NCI-H1105 treated with DMSO at 0.1 percent for 48 hours (cell line): Measurements from ENCODE around the gene CYTH4.
"Not testable (repeated sequence)": the region's sequence is repeated elsewhere in the genome, so short reads cannot be mapped to it uniquely, and the experiment has no call there.

Experiments used
- DNase-seq: peaks from one replicate; lab custom pipeline; 2025; lab: John Stamatoyannopoulos, UW

Gene CYTH4, protein sequence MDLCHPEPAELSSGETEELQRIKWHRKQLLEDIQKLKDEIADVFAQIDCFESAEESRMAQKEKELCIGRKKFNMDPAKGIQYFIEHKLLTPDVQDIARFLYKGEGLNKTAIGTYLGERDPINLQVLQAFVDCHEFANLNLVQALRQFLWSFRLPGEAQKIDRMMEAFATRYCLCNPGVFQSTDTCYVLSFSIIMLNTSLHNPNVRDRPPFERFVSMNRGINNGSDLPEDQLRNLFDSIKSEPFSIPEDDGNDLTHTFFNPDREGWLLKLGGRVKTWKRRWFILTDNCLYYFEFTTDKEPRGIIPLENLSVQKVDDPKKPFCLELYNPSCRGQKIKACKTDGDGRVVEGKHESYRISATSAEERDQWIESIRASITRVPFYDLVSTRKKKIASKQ

DNA sequence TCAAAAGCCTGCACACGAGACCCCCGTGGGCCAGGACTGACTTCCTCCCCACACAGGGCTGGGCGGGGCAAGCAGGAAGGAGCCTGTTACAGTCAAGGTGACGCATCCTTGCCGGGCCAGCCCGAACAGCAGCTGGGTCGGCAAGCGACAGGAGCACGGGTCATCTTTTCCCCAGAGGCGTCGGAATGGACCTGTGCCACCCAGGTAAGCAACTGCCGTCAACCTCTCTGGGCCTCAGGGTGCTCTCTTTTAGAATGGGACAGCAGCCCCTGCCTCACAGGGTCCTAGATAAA lies at the start of gene CYTH4:
TSS of gene CYTH4 (plus strand) at position 124 of the 293 bp plus-strand sequence. CDS start at position 186, 62 bp downstream.
- DNase-seq, result no peak

DNA sequence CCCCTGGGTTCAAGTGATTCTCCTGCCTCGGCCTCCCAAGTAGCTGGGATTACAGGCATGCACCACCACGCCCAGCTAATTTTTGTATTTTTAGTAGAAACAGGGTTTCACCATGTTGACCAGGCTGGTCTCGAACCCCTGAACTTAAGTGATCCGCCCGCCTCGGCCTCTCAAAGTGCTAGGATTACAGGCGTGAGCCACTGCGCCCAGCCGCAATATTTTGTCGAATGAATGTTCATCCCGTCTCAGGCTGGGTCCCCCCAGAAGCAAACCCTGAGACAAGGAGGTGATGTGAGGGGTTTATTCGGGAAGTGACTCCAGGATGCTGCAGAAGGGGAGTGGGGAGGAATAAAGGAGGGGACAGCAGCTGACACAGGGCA lies 48.9 kb upstream of the CYTH4 start:
- DNase-seq, result not testable (repeated sequence)

DNA sequence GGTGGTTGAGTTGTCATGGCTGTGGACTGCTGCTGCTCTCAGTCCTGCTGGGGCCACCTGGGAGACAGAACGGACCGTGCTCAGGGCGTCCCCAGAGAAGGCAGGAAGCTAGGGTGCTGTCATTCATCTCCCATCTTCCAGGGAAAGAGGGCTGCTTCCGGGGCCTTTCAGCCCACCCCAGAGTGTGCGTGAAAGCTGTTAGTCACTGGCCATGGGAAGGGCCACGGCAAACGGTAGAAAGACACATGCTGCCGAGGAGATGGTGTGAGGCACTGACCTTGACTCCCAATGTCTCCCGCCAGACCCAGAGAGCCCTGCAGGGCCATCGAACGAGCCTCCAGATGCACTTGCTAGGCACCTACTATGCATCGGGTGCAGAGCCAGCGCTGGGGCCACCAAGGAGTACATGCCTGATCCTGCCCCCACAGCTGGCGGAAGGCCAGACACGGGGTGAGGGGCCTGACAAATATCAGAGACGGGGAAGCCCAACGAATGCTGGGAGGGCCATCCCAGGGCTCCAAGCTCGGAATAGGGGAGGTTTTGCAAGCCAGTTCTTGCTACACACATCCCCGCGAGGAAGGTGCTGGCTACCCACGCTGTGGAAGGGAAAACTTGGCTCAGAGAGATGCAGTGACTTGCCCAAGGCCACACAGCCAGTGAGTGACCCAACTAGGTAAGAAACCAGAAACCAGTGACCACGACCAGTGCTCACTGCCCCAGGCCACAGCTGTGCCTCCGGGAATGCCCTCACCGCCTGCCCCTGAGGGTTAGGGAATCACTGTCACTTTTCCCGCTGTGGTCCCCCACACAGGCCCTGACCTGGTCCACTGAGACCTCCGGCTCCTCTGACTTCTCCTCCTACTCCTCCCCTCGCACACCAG lies 48.3 kb upstream of the CYTH4 start:
- DNase-seq, result no peak

DNA sequence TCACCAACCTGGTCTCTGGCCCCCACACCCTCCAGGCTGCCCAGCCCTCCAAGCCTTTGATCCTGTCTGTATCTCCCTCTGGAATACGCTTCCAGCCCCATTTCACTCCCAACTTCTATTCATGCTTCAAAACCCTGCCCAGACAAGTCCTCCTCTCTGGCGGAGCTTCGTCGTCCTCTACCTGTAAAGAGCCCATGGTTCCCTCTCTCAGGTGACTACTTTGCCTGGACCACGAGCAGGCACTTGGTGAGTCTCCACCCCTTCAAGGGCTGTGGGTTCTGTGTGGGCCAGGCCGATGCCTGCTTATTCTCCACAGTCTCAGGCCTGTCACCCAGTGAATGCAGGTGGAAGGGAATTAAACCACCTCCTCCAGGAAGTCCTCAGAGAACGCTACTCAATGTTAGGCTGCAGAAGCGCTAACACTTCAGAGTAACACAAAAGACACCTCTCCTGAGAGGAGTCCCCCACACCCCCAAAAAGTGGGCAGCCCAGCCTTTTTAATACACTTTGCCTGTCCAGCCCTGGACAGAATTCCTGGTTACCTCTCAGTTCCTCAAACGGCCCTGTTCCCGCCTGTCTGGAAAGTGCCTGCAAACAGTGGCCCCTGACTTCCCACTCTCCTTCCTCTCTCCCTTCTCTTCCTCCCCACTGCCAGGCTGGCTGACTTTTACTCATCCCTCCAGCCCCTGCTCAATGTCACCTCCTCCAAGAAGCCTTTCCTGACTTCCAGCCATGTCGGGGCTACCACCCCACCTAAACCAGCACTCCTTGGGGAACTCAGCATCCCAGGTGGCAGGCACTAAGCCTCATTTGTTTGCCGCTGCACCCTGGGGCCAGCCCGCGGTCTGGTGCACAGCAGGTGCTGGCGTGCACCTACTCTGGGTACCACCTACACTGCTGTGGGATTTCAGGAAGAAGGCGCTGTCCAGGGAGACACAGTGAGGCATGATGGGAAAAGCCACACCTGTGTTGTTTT lies 47.3 kb upstream of the CYTH4 start:
- DNase-seq, result no peak

DNA sequence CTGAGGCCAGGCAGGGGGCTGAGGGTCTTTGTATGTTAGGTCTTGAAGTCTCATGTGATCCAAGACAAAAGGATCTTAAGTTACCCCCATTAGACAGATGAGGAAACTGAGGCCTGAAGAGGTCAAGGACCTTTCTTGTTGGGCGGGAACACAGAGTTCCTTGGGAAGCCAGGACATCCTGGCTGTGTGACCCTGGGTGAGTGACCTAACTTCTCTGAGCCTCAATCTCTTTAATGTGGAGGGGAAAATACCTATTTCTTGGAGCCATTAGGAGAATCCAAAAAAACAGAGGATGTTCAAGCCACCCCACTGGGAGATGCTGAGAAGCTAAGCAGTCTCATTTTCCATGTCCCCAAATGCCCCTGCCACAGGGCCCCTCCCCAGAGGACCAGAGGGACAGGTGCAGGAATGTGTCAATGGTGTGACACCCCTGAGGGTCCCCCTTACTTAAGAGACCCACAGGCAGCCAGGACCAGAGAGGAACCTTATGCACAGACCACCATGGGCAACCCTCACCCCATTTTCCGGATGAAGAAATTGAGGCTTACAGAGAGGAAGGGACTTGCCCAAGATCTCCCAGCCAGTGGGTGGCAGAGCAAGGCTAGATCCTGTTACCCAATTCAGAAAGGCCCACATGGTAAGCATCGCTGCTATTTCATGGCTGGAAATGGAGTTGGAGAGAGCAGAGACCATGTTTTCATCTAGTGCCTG lies 46.3 kb upstream of the CYTH4 start:
- DNase-seq, result no peak

DNA sequence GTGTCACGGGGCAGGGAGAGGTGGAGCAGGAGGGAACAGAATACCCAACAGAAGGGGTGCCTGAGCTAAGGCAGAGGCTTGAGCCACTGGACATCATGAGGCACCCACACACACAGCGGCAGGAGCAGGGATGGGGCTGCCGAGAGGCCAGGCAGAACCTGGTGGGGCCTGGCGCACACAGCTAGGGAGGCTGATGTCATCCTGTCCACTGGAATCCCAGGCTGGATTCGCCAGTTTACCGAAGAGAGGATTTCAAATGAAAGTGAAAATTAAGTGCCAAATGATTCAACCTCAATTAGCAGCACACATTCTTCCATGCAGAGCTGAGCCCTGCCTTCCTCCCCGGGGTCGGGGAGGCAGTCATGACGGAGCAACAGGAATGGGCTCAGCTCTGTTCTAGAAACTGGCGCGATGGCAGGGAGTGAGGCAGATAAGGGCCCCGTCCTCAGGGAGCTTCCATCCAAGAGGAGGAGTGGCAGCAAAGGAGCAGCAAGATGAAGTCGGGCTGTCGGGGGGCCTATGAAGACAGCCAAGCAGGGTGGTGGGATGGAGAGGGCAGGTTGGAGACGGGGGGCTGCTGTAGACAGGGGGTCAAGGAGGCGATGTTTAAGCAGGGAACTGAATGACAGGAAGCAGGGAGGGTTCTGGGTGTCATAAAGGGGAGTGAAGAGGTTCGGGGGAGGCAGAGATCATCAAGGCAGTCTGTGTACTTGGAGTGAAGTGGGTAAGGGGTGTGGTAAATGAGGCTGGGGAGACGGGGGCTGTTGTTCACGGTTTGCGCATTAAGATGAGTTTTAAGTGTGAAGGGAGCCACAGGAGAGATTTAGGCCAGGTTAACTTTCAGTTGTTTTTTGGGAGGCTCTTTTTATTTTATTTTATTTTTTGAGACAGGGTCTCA lies 44.7 kb upstream of the CYTH4 start:
- no peak for DNase-seq

DNA sequence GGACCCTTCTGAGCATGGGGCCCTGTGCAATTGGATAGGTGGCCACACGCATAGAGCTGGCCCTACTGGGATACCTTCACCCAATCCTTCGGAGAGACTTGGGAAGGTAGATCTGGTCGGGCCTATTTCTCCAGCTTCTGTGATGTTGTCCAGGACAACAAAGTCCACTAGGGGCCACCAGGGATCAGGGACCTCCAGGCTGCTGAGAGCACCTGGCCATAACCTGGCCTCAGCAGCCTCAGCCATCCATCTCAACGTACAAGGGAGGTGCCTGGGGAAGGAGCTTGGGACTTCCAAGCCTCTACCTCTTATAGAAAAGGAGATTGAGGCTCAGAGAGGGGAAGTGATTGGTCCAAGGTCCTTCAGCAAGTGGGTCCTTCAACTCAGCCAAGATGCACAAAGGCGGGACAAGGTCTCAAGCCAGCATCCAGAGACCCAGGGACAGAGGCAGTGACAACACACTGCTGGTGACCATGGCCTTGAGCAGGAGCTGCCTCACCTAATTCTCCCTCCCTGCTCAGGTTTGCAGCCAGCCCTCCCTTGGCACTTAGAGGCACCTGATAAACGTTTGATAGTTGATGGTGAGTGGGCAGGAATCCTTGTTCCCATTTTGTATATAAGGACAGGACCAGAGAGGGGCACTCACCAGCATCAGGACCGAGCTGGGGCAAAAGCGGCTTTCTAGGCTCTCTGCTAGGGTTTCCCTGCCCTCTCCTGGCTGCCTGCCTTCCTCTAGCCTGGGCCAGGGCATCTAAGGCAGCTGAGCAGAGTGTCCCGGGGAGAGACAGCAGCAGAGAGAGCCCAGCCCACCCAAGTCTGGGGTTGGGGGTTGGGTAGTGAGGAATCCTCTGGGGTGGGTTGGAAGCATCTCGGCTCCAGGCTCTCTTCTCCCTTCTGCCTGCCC lies 42.7 kb upstream of the CYTH4 start:
- no peak for DNase-seq

DNA sequence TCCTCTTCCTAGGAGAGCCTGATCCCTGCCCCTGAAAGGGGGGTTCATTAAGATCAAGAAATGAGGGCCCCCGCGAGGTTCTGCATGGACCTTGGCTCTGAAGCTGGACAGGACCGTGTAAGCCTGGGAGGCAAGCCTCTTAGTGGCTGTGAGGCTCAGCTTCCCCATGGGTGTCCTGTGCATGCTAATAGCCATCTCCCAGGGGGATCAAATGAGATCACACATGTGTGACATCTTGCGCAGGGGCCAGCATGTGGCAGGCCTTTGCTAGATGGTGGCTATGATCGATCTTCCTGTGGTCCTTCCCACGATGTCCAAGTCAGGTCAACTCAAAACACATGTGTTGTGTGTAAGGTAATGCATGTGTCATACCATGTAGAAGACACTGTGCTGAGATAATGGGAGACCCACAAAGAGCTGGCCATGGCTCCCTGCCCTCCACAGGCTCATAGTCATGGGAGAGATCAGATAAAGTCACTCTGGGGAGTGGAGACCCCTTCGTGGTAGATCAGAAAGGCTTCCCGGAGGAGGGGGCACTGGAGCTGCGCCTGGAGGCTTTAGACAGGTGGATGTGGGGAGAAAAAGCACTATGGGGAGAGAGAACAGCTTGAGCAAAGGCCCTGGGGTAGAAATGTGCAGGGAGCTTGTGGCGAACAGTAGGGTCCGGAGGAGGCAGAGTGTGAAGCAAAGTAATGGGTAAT lies 41.9 kb upstream of the CYTH4 start:
- DNase-seq, result no peak

DNA sequence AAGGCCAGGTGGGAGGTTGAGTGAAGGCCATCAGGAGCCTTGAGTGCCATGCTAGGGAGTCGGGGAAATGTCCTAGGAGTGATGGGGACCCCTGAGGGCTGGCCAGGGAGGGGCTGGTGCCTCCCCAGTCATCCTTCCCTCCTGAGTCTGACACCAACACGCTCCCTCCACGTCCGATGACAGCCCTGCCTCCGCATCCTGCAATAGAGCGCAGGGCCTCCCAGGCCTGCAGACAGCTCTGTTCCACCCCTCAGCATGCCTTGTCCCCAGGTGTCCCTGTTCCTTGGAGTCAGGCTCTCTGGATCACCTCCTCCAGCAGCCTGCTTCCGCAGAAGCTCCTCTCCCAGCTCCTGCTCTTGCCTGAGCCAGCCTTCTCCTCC lies 41.4 kb upstream of the CYTH4 start:
- DNase-seq, result no peak

DNA sequence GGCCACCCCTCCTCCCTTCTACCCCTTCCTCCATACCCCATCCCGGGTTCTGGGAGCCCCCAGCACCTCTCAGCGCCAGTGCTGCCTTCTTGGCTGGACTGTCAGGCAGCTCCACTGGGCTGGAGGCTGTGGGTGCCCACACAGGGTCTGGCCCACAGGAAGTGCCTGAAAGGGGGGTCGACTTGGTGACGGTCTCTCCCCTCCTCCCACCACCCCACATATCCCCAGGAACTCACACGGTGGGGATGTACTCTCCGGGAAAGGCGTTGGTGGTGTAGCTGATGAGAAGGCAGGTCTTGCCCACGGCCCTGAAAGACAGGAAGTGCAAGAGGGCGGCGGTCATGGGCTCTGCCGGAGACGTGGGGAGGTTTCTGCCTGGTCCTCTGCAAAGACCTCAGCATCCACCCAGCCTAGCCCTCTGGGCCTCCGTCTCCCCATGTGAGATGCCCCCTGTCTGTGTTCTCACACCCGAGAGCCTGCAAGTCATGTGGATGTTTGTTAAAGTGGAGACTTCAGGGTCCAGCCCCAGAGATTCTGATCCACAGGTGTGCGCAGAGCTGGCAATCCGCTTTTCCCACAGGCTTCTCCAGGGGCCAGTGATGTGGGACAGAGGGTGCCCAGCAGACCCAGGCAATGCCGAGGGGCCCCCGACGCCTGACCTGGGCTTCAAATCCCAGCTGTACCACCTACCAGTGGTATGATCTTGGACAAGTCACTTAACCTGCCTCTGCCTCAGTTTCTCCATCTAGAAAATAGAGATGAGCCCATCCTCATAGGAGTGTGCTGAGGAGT lies 40.8 kb upstream of the CYTH4 start:
- DNase-seq, result no peak

DNA sequence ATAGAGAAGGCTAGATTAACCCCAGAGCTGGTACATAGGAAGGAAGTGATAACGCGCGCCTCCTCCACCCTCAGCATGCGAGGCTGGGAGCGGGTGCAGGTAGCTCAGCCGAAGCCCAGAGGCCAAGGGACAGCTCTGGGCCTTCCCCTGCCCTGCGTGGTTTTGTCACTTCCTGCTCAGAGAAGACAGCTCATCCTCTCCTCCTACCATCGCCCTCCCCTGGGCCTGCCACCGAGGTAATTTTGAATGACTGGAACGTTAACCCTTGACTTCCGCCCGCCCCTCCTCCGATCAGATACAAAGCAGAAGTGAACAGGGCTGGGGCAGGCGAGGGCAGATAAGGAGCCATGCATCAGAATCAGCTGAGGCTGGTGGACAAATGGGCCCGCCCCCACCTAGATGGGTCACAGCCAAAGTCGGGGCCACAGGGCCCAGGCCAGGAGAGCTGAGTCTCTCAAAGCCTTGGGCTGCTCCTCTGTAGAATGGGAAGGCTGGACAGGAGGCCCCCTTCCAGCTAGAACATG lies 39.9 kb upstream of the CYTH4 start:
- no peak for DNase-seq

DNA sequence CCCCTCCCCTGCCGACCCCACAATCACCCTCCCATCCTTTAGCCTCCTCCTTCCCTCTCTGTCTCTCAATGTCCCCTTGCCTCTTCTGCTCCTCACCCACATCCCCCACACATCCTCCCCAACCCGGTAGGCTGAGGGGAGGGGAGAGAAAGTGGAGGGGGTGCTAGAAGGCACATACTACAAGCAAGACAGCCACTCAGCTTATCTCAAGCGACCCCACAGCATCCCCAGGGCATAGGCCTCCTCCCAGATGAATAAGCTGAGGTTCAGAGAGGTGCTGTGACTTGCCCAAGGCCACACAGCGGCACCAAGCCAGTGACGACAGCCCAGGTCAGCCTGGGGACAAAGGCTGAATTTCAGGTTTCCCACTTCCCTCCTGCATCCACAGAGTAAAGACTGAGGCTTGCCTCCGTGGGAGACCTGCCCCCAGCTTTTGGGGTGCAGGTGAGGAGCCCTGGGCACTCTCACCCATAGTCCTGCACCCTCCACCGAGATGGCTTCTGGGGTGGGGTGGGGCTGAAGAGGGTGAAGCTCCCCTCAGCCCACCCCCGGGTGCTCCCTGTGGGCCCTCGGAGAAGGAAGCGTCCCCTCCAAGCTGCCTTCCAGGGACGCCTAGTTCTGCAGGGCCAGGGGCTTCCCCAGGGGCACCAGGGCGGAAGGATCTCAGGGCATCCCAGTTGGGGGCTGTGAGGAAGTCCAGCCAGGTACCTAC lies 38.8 kb upstream of the CYTH4 start:
- DNase-seq, result no peak

DNA sequence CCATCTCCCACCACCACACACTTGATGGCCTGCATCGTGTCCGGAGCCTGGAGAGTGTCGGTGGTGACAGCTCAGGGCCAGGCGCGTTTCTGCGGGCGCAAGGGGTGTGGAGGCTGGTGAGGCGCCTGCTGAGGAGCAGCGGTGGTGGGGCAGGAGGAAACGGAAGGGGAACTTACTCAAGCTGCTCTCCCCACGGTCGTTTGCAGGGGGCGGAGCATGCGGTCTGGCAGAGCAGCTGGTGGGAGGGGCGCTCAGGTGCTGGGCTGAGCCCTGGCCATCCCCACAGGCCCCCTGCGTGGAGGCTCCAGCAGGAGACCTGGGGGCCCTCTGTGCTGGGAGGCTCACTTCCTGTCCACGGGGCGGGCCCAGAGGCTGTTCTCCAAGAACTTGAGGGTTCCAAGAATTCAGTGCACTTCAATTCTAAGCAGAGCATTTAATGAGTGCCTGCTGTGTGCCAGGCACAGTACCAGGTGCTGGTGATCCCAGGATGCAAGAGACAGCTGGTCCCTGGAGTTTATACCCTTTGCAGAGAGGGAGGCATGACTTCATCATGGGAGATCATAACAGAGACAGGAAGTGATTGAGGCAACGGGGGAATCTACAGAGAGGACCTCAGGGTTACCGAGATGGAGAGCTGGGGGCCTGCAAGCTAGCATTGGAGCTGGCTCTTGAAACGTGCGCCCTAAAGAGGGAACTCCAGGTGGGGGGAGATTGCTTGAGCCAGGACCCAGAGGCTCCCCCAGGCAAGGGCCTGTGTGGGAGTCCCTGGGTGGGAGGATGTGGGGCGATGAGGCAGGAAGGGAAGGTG lies 38.0 kb upstream of the CYTH4 start, which contains the start of gene RAC2:
TSS of gene RAC2 (minus strand) at position 156 of the 808 bp plus-strand sequence. CDS start at position 35, 121 bp downstream.
- no peak for DNase-seq

DNA sequence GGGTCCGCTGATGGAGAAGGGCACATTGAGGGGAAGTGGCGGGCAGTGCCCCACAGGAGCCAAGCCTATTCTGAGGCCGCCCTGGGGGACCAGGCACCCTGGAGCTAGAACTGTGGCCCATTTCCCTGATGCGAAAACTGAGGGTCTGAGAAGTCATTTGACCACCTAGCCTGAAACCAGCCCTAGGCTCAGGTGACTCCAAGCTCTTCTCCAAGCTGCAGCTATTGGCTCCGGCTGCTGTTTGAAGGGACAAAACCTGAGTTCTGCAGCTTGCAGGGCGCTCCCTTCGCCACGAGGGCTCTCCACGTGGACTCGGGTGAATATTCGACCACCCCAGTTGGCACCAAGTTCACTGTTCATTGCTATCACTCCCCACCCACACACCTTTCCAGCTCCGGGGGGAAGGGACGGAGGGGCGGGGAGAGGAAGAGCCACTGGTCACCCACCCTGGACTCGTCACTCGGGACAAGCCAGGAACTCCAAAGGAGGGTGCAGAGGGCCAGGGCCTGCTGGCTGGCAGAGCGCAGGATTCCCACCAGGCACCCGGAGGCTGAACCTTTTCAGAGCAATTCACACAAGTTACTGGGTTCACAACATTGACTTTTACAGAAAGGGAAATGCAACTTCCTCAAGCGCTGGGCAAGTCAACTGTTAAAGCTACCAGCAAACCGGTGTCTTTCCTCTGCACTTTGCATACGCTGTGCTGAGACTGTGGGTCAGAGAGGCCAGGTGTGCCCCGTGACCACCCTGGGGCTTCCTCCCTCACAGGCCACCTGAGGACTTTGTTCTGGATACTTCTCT lies 37.2 kb upstream of the CYTH4 start:
- no peak for DNase-seq

DNA sequence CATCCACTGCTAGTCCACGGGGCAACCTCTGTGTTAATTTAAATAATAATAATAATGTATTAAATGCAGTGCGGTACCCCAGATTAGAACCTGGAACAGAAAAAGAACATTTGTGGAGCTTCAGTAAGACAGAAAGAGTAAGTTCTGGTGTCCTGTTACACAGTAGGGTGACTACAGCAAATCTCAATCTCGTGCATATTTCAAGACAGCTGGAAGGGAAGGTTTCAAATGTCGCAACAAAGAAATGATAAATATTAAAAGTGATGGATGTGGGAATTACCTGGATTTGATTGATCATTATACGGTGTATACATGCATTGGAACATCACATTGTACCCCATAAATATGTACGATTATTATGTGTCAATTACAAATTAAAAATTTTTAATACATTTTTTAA lies 36.6 kb upstream of the CYTH4 start:
- no peak for DNase-seq
